Stimulated activated CD8-positive, alpha-beta memory T cell treated with anti-CD3 and anti-CD28 coated beads, Interleukin-2, amount 100 ng/mL, for 1 hour (primary cell): ENCODE measurements around the gene QRFP.

Experiments
- DNase-seq, 2 donors: peaks; one replicate each; pipeline ENCODE4 v3.0.0-alpha.2; 2020; ENCODE audit warnings: low read depth in 2 of 2

The QRFP gene

GRCh38 chr9:130933114-130934046, 36.8 kb upstream of the QRFP start:
- no peak for DNase-seq

DNA sequence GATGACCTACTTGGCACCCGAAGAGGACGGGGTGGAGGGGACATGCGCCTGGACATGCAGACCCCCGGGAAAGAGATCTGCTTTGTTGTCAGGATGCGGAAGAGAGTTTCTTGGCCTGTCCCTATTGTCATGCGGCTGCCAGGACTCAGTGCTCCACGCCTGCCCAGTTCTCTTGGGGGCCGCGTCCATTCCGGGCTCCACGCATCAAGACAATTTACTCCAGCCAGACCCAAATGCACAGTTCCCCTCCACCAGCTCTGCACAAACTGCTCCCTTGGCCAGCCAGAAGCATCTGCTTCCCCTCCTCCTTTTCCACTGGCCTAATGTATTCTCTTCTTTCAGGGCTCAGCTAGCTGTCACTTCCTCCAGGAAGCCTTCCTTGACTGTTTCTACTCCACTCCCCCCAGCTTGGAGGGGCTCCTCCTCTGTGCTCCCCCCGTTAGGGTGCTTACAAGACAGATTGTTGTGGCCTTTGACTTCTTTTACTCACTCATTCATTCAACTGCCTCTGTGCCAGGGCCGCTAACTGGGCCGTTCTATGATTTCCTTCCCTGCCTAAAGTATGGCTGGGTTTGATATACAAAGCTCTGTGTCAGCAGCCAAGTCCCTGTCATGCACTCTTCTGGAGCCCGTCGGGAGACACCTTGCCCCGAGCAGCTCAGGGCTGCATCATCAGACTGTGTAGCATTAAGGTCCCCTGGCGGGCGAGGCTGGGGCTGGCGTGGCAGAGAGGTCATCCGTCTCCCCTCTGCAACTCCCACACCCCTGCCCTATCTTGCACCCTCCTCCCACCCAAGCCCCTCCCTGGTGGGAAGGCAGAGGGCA, 35.9 kb upstream of the QRFP start:
- no peak for DNase-seq

DNA sequence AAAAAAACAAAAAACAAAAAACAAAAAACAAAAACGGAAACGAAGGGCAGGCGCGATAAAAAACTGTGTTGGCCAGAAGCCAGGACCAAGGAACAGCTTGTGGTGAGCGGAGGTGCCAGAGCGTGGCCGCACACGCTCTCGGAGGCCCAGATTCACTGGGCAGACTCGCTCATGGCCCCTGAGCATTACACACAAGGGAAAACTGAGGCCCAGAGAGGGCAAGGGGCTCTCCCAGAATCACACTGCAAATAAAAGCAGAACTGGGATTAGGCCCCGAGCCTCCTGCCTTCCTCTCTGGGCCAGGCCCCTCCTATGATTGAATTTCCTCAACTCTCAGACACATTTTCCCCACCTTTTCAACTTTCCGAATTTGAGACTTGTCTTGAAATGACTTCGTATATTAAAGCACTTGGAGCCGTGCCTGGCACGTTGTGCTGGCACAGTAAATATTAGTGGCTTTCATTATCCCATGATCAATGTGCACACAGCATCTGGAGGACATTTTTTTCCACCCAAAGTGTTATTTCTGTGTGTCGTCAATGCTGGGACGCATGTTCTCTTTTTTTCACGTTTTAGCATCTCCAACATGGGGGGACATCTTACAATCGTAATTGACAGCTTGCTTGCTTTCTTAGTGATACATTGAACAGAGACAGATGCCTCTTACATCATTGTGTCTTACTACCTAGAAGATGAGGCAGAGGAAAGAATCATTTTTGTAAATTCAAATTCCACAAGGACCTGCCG, 35.1 kb upstream of the QRFP start:
- no peak for DNase-seq

DNA sequence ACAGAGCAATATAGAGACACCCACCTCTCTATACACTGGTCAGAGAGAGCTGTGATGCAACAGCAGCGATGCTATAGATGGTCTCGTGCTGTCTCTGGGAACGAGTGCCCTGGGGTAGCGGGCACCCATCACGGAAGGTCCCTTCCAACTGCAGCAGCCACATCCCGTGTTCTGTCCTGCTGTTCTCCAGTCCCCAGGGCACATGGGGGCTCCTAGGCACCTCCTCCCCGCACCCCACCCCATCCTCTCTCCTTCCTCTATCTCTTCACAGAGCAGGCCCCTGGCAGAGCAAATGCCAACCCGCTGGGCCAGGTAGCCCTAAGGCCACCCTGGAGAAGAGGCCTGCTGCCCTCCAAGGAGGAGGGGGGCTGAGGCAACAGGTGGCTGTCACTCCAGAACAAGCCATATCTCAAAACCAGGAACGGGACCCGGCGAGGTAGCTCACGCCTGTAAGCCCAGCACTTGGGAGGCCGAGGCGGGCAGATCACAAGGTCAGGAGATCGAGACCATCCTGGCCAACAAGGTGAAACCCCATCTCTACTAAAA, 34.3 kb upstream of the QRFP start:
- no peak for DNase-seq

DNA sequence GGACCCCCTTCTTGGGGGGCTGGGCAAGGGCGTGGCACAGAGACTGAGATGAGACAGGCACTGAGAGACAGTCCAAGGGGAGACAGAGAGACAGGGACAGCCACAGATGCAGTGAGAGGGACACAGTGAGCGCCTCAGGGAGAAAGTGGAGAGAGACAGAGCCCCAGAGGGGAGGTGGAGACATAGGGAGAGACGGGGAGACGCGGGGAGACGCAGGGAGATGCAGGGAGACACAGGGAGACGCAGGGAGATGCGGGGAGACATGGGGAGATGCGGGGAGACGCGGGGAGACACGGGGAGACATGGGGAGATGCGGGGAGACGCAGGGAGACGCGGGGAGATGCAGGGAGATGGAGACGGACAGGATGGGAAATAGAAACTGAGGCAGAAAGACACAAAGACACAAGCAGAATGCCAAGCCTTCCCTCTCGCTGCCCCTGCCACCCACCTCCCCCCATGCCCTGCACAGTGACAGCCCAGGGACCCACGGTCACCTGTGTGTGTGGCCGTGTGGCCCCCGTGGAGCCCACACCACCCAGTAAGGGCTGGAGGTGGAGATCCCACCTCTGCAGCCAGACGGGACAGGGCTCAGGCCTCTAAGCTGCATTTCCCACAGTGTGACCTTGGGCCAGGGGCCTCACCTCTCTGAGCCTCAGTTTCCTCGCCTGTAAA, 33.7 kb upstream of the QRFP start:
- no peak for DNase-seq

GRCh38 chr9:130929571-130930038, 33.0 kb upstream of the QRFP start:
- no peak for DNase-seq

GRCh38 chr9:130927995-130928900, 31.6 kb upstream of the QRFP start:
- no peak for DNase-seq

- DNase-seq: no peak
Measured at GRCh38 chr9:130927338-130927737, 30.7 kb upstream of the QRFP start.

GRCh38 chr9:130925050-130925678, 28.6 kb upstream of the QRFP start:
- DNase-seq: no peak

DNA sequence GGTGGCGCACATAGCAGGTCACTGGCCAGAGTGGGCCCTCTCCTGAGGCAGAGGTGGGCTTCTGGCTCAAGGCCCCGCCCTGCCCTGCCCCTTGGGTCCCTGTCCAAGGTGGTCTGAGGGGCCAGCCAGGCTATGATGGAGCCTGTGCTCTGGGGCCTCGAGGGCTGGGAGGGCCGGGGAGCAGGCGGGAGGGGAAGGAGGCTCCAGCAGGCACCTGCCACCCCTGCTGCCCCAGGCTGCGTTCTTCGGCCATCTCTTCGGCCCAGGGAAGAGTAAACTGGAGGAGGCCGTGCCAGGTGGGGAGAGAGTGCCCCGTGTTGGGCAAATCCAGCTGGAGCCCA, 27.8 kb upstream of the QRFP start:
- DNase-seq: no peak

DNA sequence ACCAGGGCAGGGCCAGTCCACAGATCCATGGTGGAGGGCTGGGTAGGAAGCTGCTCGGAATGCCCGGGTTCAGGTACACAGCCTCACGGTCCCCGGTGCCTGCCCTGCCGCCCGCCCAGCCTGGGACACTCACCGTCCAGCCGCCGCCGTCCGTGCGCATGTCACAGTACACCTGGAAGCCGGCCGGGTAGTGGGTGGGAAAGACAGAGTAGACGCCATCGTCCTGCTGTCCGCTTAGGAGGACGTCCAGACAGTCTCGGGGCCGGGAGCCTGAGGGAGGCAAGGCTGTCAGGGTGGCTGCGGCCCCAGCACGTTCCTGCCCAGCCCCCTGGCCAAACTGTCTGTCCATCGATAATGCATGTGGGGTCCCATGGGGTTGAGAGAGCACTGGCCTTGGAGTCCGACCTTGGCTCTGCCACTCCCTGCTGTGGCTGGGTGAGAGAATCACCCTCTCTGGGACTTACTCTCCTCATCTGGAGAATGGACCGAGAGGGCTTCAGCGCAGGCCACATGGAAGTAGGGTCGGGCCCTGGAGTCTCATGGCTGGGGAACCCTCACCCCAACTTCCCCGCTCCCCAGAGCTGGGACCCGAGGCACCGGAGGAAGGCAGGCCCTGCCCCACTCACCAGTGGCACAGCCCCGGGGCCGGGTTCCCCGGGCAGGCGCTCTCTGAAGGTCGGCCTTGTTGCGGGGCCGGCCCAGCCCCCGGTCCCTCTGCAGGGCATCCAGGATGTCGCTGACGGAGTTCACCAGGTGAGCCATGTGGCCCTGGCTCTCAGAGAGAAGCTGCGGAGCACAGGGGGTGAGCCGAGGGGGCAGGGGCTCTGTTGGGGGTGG, 27.2 kb upstream of the QRFP start:
- no peak for DNase-seq

- DNase-seq: no peak
Measured at GRCh38 chr9:130922893-130923610, 26.4 kb upstream of the QRFP start.

GRCh38 chr9:130921989-130922892, 25.6 kb upstream of the QRFP start:
- no peak for DNase-seq

- DNase-seq: no peak
Measured at GRCh38 chr9:130921300-130921988, 24.8 kb upstream of the QRFP start.

DNA sequence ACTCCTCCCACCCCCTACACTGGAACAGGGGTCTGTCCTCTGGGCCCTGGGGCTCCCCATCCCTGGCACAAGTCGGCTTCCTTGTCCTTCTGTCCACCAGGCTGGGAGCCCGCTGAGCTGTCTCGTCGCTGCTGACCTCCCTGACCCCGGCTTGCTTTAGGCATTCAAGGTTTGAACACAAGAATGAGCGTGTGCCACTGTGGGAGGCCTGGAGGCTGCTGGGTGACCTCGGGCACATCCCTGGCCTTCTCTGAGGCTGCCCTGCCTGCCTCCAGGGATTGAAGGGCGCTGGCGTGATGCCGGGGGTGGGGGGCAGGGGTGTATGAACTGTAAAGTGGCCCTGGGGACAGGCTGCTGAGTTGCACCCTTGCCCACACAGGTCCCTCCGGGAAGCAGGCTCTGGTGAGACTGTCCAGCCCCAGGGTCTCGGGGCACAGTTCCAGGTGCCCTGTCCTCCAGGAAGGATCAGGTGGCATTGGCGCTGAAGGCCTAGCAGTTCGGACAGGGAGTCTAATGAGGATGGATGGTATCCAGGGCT, 24.2 kb upstream of the QRFP start:
- no peak for DNase-seq

DNA sequence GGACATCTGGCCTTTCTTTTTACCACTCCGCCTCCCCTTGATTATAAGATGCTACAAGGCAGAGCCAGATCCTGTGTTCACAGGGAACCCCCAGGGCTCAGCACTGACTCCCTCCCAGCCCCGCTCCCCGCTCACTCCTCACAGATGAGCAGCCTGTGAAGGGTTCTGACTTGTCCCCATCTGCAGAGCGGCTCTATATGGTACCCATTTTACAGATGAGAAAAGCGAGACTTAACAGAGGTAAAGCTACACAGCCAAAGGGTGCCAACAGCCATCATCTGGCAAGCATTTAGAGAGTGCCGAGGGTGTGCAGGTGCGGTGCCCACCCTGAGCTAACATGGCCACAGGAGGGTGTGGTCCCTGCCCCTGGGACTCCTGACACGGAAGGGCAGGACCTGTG, 23.6 kb upstream of the QRFP start:
- DNase-seq: no peak
